NCI-H1048 (cell line): ENCODE results near the gene KRTAP12-1.
"Not testable (repeated sequence)": the region's sequence is repeated elsewhere in the genome, so short reads cannot be mapped to it uniquely, and the experiment has no call there.

Experiments used
- DNase-seq: peaks from one replicate; lab custom pipeline; 2025; lab: John Stamatoyannopoulos, UW

The KRTAP12-1 gene

GRCh38 chr21:44644878-44645277 is 37.1 kb downstream of the KRTAP12-1 start:
- DNase-seq: no peak

GRCh38 chr21:44643741-44644310 is 38.1 kb downstream of the KRTAP12-1 start:
- no peak for DNase-seq

- no peak for DNase-seq
These were observed 41.2 kb downstream of the KRTAP12-1 start for GRCh38 chr21:44640761-44641160.

- DNase-seq: no peak
These were observed 42.7 kb downstream of the KRTAP12-1 start for GRCh38 chr21:44639331-44639655.

GRCh38 chr21:44638506-44639330 is 43.2 kb downstream of the KRTAP12-1 start:
- DNase-seq: not testable (repeated sequence)

- DNase-seq: not testable (repeated sequence)
These were observed 44.1 kb downstream of the KRTAP12-1 start for GRCh38 chr21:44637851-44638348.

- no peak for DNase-seq
These were observed 44.7 kb downstream of the KRTAP12-1 start, which contains the start of gene KRTAP10-10 for GRCh38 chr21:44637018-44637850. TSS of gene KRTAP10-10 (plus strand) at chr21:44637356. CDS start at chr21:44637418, 62 bp downstream.

GRCh38 chr21:44636209-44637017 is 45.5 kb downstream of the KRTAP12-1 start:
- DNase-seq: no peak

GRCh38 chr21:44632067-44632466 is 49.9 kb downstream of the KRTAP12-1 start:
- no peak for DNase-seq
